Stimulated activated memory B cell treated with anti-CD40 and anti-IgM and Interleukin-4, amounts not matched to agents 10 μg/mL and 1 μg/mL and 100 μg/mL, for 72 hours (primary cell): ENCODE measurements around the gene FANCE.
A peak's percentile ranks its signal among the peaks of the same experiment; 100 is the strongest.

Experiments
- ATAC-seq: fragments of 150-1000 bp; cut with Tn5 transposase; 2 replicates; pipeline ENCODE4 v1.10.0; 2021
- H3K27ac Mint-ChIP-seq: one replicate; pipeline ENCODE4 v1.8.0; 2022; ENCODE audit warnings: mild to moderate bottlenecking, mixed read lengths
- H3K27me3 Mint-ChIP-seq: one replicate; pipeline ENCODE4 v1.8.0; 2022; ENCODE audit warnings: mixed read lengths
- H3K36me3 Mint-ChIP-seq: one replicate; pipeline ENCODE4 v1.8.0; 2022; ENCODE audit warnings: mixed read lengths
- H3K4me1 Mint-ChIP-seq: one replicate; pipeline ENCODE4 v1.8.0; 2022; ENCODE audit warnings: mixed read lengths
- H3K4me3 Mint-ChIP-seq: one replicate; pipeline ENCODE4 v1.8.0; 2022; ENCODE audit warnings: mild to moderate bottlenecking, moderate library complexity, mixed read lengths
- H3K9me3 Mint-ChIP-seq: one replicate; pipeline ENCODE4 v1.8.0; 2022; ENCODE audit warnings: mixed read lengths

The FANCE gene

GRCh38 chr6:35469751-35470662 lies 17.9 kb downstream of the FANCE start:
- Mint-ChIP-seq H3K9me3 (no peaks in the 10 kb centered on the region), H3K36me3 (peaks cover 47% of the 10 kb centered on the region), H3K4me1 (peaks cover 47% of the 10 kb centered on the region), H3K27me3 (no peaks in the 10 kb centered on the region), H3K4me3 (peak overlapping the region; percentile 99), H3K27ac (peak overlapping the region; percentile 100)
- ATAC-seq: no peak

- H3K27ac Mint-ChIP-seq: peak overlapping the region; percentile 100
- no peaks in the 10 kb centered on the region for H3K9me3 Mint-ChIP-seq
- peaks cover 52% of the 10 kb centered on the region for H3K4me1 Mint-ChIP-seq
- no peaks in the 10 kb centered on the region for H3K27me3 Mint-ChIP-seq
- H3K36me3 Mint-ChIP-seq: peaks cover 47% of the 10 kb centered on the region
- ATAC-seq: no peak
- H3K4me3 Mint-ChIP-seq: peak overlapping the region; percentile 99
Observed at GRCh38 chr6:35470663-35471120, 18.6 kb downstream of the FANCE start.

GRCh38 chr6:35471836-35472345 lies 19.8 kb downstream of the FANCE start:
- H3K36me3 Mint-ChIP-seq: peaks cover 40% of the 10 kb centered on the region
- H3K27me3 Mint-ChIP-seq: no peaks in the 10 kb centered on the region
- peaks cover 57% of the 10 kb centered on the region for H3K4me1 Mint-ChIP-seq
- H3K27ac Mint-ChIP-seq: peak overlapping the region; percentile 40
- H3K4me3 Mint-ChIP-seq: no peak overlapping the region
- ATAC-seq: no peak
- no peaks in the 10 kb centered on the region for H3K9me3 Mint-ChIP-seq

- H3K4me3 Mint-ChIP-seq: no peak overlapping the region
- H3K4me1 Mint-ChIP-seq: peaks cover 49% of the 10 kb centered on the region
- H3K27me3 Mint-ChIP-seq: no peaks in the 10 kb centered on the region
- no peaks in the 10 kb centered on the region for H3K9me3 Mint-ChIP-seq
- no peak for ATAC-seq
- peak overlapping the region; percentile 3 for H3K27ac Mint-ChIP-seq
- H3K36me3 Mint-ChIP-seq: peaks cover 37% of the 10 kb centered on the region
Observed at GRCh38 chr6:35473075-35473849, 21.1 kb downstream of the FANCE start.

GRCh38 chr6:35473850-35474130 lies 21.7 kb downstream of the FANCE start:
- H3K4me3 Mint-ChIP-seq: no peak overlapping the region
- no peak for ATAC-seq
- no peaks in the 10 kb centered on the region for H3K9me3 Mint-ChIP-seq
- peaks cover 32% of the 10 kb centered on the region for H3K36me3 Mint-ChIP-seq
- H3K27ac Mint-ChIP-seq: peak overlapping the region; percentile 3
- H3K4me1 Mint-ChIP-seq: peaks cover 49% of the 10 kb centered on the region
- H3K27me3 Mint-ChIP-seq: no peaks in the 10 kb centered on the region

- Mint-ChIP-seq H3K27ac (peak overlapping the region; percentile 3), H3K9me3 (no peaks in the 10 kb centered on the region), H3K36me3 (peaks cover 26% of the 10 kb centered on the region), H3K4me1 (peaks cover 45% of the 10 kb centered on the region), H3K4me3 (no peak overlapping the region), H3K27me3 (no peaks in the 10 kb centered on the region)
- ATAC-seq: peak; percentile 18
Observed at GRCh38 chr6:35474131-35474941, 22.2 kb downstream of the FANCE start.

GRCh38 chr6:35474942-35475570 lies 22.9 kb downstream of the FANCE start:
- peak overlapping the region; percentile 22 for H3K27ac Mint-ChIP-seq
- H3K27me3 Mint-ChIP-seq: no peaks in the 10 kb centered on the region
- no peak for ATAC-seq
- peaks cover 38% of the 10 kb centered on the region for H3K4me1 Mint-ChIP-seq
- H3K4me3 Mint-ChIP-seq: no peak overlapping the region
- no peaks in the 10 kb centered on the region for H3K9me3 Mint-ChIP-seq
- H3K36me3 Mint-ChIP-seq: peaks cover 19% of the 10 kb centered on the region

- peaks cover 33% of the 10 kb centered on the region for H3K4me1 Mint-ChIP-seq
- H3K4me3 Mint-ChIP-seq: no peak overlapping the region
- H3K36me3 Mint-ChIP-seq: peaks cover 14% of the 10 kb centered on the region
- no peak for ATAC-seq
- H3K27me3 Mint-ChIP-seq: no peaks in the 10 kb centered on the region
- no peaks in the 10 kb centered on the region for H3K9me3 Mint-ChIP-seq
- peak overlapping the region; percentile 22 for H3K27ac Mint-ChIP-seq
Observed at GRCh38 chr6:35475573-35475972, 23.4 kb downstream of the FANCE start.

GRCh38 chr6:35476004-35476403 lies 23.9 kb downstream of the FANCE start:
- Mint-ChIP-seq H3K4me3 (no peak overlapping the region), H3K36me3 (peaks cover 9% of the 10 kb centered on the region), H3K27me3 (no peaks in the 10 kb centered on the region), H3K27ac (peak overlapping the region; percentile 22), H3K9me3 (no peaks in the 10 kb centered on the region), H3K4me1 (peaks cover 28% of the 10 kb centered on the region)
- ATAC-seq: no peak

- no peak for ATAC-seq
- Mint-ChIP-seq H3K4me1 (peaks cover 18% of the 10 kb centered on the region), H3K27ac (no peak overlapping the region), H3K36me3 (peaks cover 5% of the 10 kb centered on the region), H3K4me3 (no peak overlapping the region), H3K27me3 (no peaks in the 10 kb centered on the region), H3K9me3 (no peaks in the 10 kb centered on the region)
Observed at GRCh38 chr6:35477028-35477427, 24.9 kb downstream of the FANCE start.

GRCh38 chr6:35477551-35478179 lies 25.5 kb downstream of the FANCE start:
- no peak overlapping the region for H3K27ac Mint-ChIP-seq
- H3K36me3 Mint-ChIP-seq: peaks cover 5% of the 10 kb centered on the region
- no peak overlapping the region for H3K4me3 Mint-ChIP-seq
- H3K27me3 Mint-ChIP-seq: no peaks in the 10 kb centered on the region
- ATAC-seq: no peak
- no peaks in the 10 kb centered on the region for H3K9me3 Mint-ChIP-seq
- peaks cover 15% of the 10 kb centered on the region for H3K4me1 Mint-ChIP-seq

GRCh38 chr6:35478259-35478658 lies 26.1 kb downstream of the FANCE start:
- H3K9me3 Mint-ChIP-seq: no peaks in the 10 kb centered on the region
- ATAC-seq: no peak
- H3K4me1 Mint-ChIP-seq: peaks cover 15% of the 10 kb centered on the region
- no peak overlapping the region for H3K27ac Mint-ChIP-seq
- H3K36me3 Mint-ChIP-seq: peaks cover 2% of the 10 kb centered on the region
- H3K4me3 Mint-ChIP-seq: no peak overlapping the region
- no peaks in the 10 kb centered on the region for H3K27me3 Mint-ChIP-seq

- Mint-ChIP-seq H3K27ac (no peak overlapping the region), H3K36me3 (no peaks in the 10 kb centered on the region), H3K9me3 (no peaks in the 10 kb centered on the region), H3K4me3 (no peak overlapping the region), H3K4me1 (peaks cover 9% of the 10 kb centered on the region), H3K27me3 (no peaks in the 10 kb centered on the region)
- no peak for ATAC-seq
Observed at GRCh38 chr6:35480176-35480575, 28.0 kb downstream of the FANCE start.

GRCh38 chr6:35481226-35481625 lies 29.1 kb downstream of the FANCE start:
- no peaks in the 10 kb centered on the region for H3K27me3 Mint-ChIP-seq

More at GRCh38 chr6:35481226-35481625, 29.1 kb downstream of the FANCE start:
- no peak for ATAC-seq
- no peak overlapping the region for H3K4me3 Mint-ChIP-seq
- H3K4me1 Mint-ChIP-seq: no peaks in the 10 kb centered on the region
- H3K27ac Mint-ChIP-seq: no peak overlapping the region
- H3K36me3 Mint-ChIP-seq: no peaks in the 10 kb centered on the region
- no peaks in the 10 kb centered on the region for H3K9me3 Mint-ChIP-seq
